Endothelial cell of umbilical vein (primary cell): ENCODE results near the gene SMC6. TPM values are rescaled to one million over a fixed set of nuclear protein-coding genes. Genes with fewer than 3 reads are reported as not detected.

Experiments used
- BruUV-seq: library from RNA; stranded (reverse); fragments of 400-500 nt; replicated peaks from 2 replicates; lab custom pipeline; 2021; lab: Mats Ljungman, UMichigan
- CTCF ChIA-PET: fragments of 300-600, 350-600 bp; sonication (Branson Sonifier 250); formaldehyde crosslinking; loops from one replicate; lab custom pipeline; 2021; ENCODE audit warnings: antibody characterized with exemption, inconsistent platforms; lab: Charles Lee
- POLR2A ChIA-PET: fragments of 300-600, 350-600 bp; sonication (Branson Sonifier 250); formaldehyde crosslinking; loops from one replicate; lab custom pipeline; 2021; ENCODE audit warnings: antibody characterized with exemption, inconsistent platforms; lab: Charles Lee
- DNase-seq: peaks from one replicate; pipeline ENCODE4 v3.0.0-alpha.2; 2011; ENCODE audit warnings: low read depth, low spot score
- FAIRE-seq: peaks from 2 replicates; lab custom pipeline; 2011; peaks lifted over from hg19 to GRCh38; lab: Jason Lieb, UNC
- H2AFZ ChIP-seq: 2 replicates; pipeline ENCODE4 v1.6.0; 2012; ENCODE audit warnings: low read depth, low read length, control low read depth, inconsistent platforms
- H3K27ac ChIP-seq: 2 replicates; pipeline ENCODE4 v1.5.1; 2011; ENCODE audit warnings: low read depth, mild to moderate bottlenecking, control low read depth, low read length, moderate library complexity; ENCODE audit not compliant: insufficient read depth
- H3K27me3 ChIP-seq, 2 experiments: 2 replicates each; pipeline versions ENCODE4 v1.6.0 to v1.6.1; 2011; ENCODE audit warnings: low read length in 2 of 2, mixed read lengths in 1 of 2; ENCODE audit not compliant: control insufficient read depth in 2 of 2, insufficient read depth in 2 of 2
- H3K36me3 ChIP-seq, 2 experiments: 2 replicates in 1 of 2; 3 replicates in 1 of 2; pipeline ENCODE4 v1.5.1; 2011; ENCODE audit warnings: low read length in 2 of 2, mild to moderate bottlenecking in 1 of 2, moderate library complexity in 1 of 2; ENCODE audit not compliant: control insufficient read depth in 2 of 2, insufficient read depth in 2 of 2; ENCODE audit errors: extremely low read depth in 1 of 2
- H3K4me1 ChIP-seq: 3 replicates; pipeline ENCODE4 v1.5.1; 2011; ENCODE audit warnings: mild to moderate bottlenecking, low read length; ENCODE audit not compliant: control insufficient read depth, insufficient read depth; ENCODE audit errors: extremely low read depth
- H3K4me2 ChIP-seq: 2 replicates; pipeline ENCODE4 v1.6.1; 2011; ENCODE audit warnings: low read length, control low read depth, mixed read lengths; ENCODE audit not compliant: insufficient read depth
- H3K4me3 ChIP-seq, 3 experiments: fragments of 200-600 bp in 1 of 3; sonication (generic), shearing (Covaris generic) in 1 of 3; replicated peaks in 1 of 3; 2 replicates each; pipeline ENCODE4 v1.5.1; 2011 to 2016; ENCODE audit warnings: control low read depth in 3 of 3, low read length in 3 of 3, mild to moderate bottlenecking in 2 of 3, inconsistent platforms in 1 of 3, low read depth in 1 of 3, moderate library complexity in 1 of 3; ENCODE audit not compliant: insufficient read depth in 1 of 3
- H3K79me2 ChIP-seq: 2 replicates; pipeline ENCODE4 v1.6.0; 2012; ENCODE audit warnings: low read length, inconsistent platforms; ENCODE audit not compliant: control insufficient read depth, insufficient read depth
- H3K9ac ChIP-seq: replicated peaks from 2 replicates; pipeline ENCODE3; 2011; ENCODE audit warnings: low read length, control low read depth; ENCODE audit not compliant: insufficient read depth; ENCODE audit errors: extremely low read depth
- H3K9me1 ChIP-seq: replicated peaks from 3 replicates; pipeline ENCODE4 v1.6.0; 2011; ENCODE audit warnings: mild to moderate bottlenecking, low read length; ENCODE audit not compliant: control insufficient read depth, insufficient read depth; ENCODE audit errors: extremely low read depth
- H3K9me3 ChIP-seq: replicated peaks from 2 replicates; pipeline ENCODE4 v1.5.1; 2012; ENCODE audit warnings: low read length, inconsistent platforms; ENCODE audit not compliant: control insufficient read depth, insufficient read depth
- H4K20me1 ChIP-seq: replicated peaks from 2 replicates; pipeline ENCODE3; 2011; ENCODE audit warnings: mild to moderate bottlenecking, low read length; ENCODE audit not compliant: control insufficient read depth, insufficient read depth; ENCODE audit errors: extremely low read depth
- EZH2 ChIP-seq: IDR thresholded peaks from 2 replicates; pipeline ENCODE4 v1.6.1; 2012; ENCODE audit warnings: borderline replicate concordance, low read depth, mild to moderate bottlenecking, moderate library complexity, low read length, inconsistent platforms; ENCODE audit not compliant: severe bottlenecking
- FOS ChIP-seq: IDR thresholded peaks from 2 replicates; pipeline ENCODE4 v1.6.1; 2011; ENCODE audit warnings: mild to moderate bottlenecking, low read length, moderate library complexity, borderline replicate concordance; ENCODE audit not compliant: insufficient read depth
- GATA2 ChIP-seq: IDR thresholded peaks from 2 replicates; pipeline ENCODE4 v1.7.0; 2011; ENCODE audit warnings: low read depth, mild to moderate bottlenecking, moderate library complexity, mixed read lengths, low read length; ENCODE audit not compliant: insufficient read length, insufficient read depth
- JUN ChIP-seq: IDR thresholded peaks from 2 replicates; pipeline ENCODE4 v1.6.1; 2011; ENCODE audit warnings: borderline replicate concordance, low read depth; ENCODE audit not compliant: insufficient read length, insufficient read depth
- MAX ChIP-seq: IDR thresholded peaks from 2 replicates; pipeline ENCODE4 v1.6.1; 2011; ENCODE audit not compliant: insufficient read depth, insufficient read length
- MYC ChIP-seq: IDR thresholded peaks from one replicate; pipeline ENCODE4 v1.6.1; 2011; ENCODE audit warnings: mild to moderate bottlenecking, low read depth, low read length
- dilution Hi-C: fragments of 300-500 bp; cut with MboI; formaldehyde crosslinking; loops from one replicate; pipeline ENCODE4 v1.15.0; 2019; ENCODE audit warnings: low sequenced_read_pairs; ENCODE audit not compliant: extremely low pct_ligation_motif_present
- intact Hi-C: fragments of 100-400 bp; cut with micrococcal nuclease; formaldehyde crosslinking; loops from one replicate; pipeline ENCODE4 v1.10.0; 2022
- polyA plus RNA-seq, 4 experiments: library from polyadenylated mRNA; depleted of rRNA in 3 of 4; stranded (reverse) in 3 of 4; unstranded in 1 of 4; fragments of >200 nt; gene quantifications; 2 replicates each; pipeline versions ENCODE4 v1.2.1 to v1.2.3, GENCODE V29; 2011 to 2012; ENCODE audit warnings: missing spikeins in 1 of 4
- total RNA-seq: library from RNA; stranded (reverse); gene quantifications from 2 replicates; pipeline ENCODE4 v1.2.3, GENCODE V29; 2021

Gene SMC6
- total and polyA plus RNA-seq, 2 donors (not counting 3 experiments of a cell fraction or from before 2014, with no cell fraction given): 7.7 to 38.3 TPM

GRCh38 chr2:17735864-17736263 is 17.7 kb downstream of the SMC6 start:
- TF ChIP-seq GATA2 (no peak), MAX (no peak), EZH2 (no peak), JUN (no peak), MYC (no peak)
- FAIRE-seq (no peak), DNase-seq (no peak)
- peak overlapping the region; percentile 94 for H3K27ac ChIP-seq
- no peaks in the 10 kb centered on the region for H3K9me1 ChIP-seq
- H3K9ac ChIP-seq: no peak overlapping the region
- no peaks in the 10 kb centered on the region for H4K20me1 ChIP-seq
- H3K9me3 ChIP-seq: no peaks in the 10 kb centered on the region
- intact Hi-C loops (no loop called here), dilution Hi-C loops (no loop called here)
- H3K36me3 ChIP-seq: peaks cover 11 to 17% of the 10 kb centered on the region in 2 experiments
- POLR2A ChIA-PET: no interaction called here
- H2AFZ ChIP-seq: no peak overlapping the region
- peaks cover 8% of the 10 kb centered on the region for H3K79me2 ChIP-seq
- CTCF ChIA-PET: interaction anchor here (0.6 to 1.8 kb wide), 2 partner anchors 16 to 64 kb away, joined by 3 to 8 read pairs; no protein-coding TSS in a partner anchor
- no peak overlapping the region for H3K4me2 ChIP-seq
- H3K4me3 ChIP-seq: no peak overlapping the region
- peaks cover 20% of the 10 kb centered on the region for H3K4me1 ChIP-seq
- H3K27me3 ChIP-seq: no peaks in the 10 kb centered on the region
- no TSS peak for BruUV-seq

GRCh38 chr2:17733599-17733998 is 20.0 kb downstream of the SMC6 start:
- Histone ChIP-seq H3K36me3 (peaks cover 6 to 21% of the 10 kb centered on the region in 2 experiments), H2AFZ (no peak overlapping the region), H3K9me3 (no peaks in the 10 kb centered on the region), H3K27ac (no peak overlapping the region), H3K9ac (no peak overlapping the region), H3K9me1 (no peaks in the 10 kb centered on the region), H3K27me3 (no peaks in the 10 kb centered on the region), H3K4me2 (no peak overlapping the region), H4K20me1 (no peaks in the 10 kb centered on the region), H3K4me3 (no peak overlapping the region), H3K4me1 (peaks cover 20% of the 10 kb centered on the region), H3K79me2 (peaks cover 8% of the 10 kb centered on the region)
- DNase-seq (peak; percentile 28), FAIRE-seq (no peak)
- BruUV-seq: no TSS peak
- CTCF ChIA-PET: interaction anchor here (0.9 to 1.4 kb wide), 3 partner anchors 9 to 63 kb away, joined by 3 to 11 read pairs (median 3); no protein-coding TSS in a partner anchor
- dilution Hi-C loops (no loop called here), intact Hi-C loops (no loop called here)
- POLR2A ChIA-PET: no interaction called here
- TF ChIP-seq FOS: no peak
- no peak for TF ChIP-seq EZH2
- TF ChIP-seq JUN: no peak
